Ascending aorta (tissue), 2 donors: Measurements from ENCODE around the gene TRIM10. TPM values are rescaled to one million over a fixed set of nuclear protein-coding genes. Genes with fewer than 3 reads are reported as not detected.

Experiments used
- DNase-seq, 2 donors: peaks; one replicate each; pipeline ENCODE4 v3.0.0-alpha.2; 2019; ENCODE audit warnings: low spot score in 2 of 2
- H3K27ac ChIP-seq, 2 donors: fragments of 200-600 bp; sonication (generic); one replicate each; pipeline ENCODE4 v1.5.1; 2016 to 2017; ENCODE audit warnings: mild to moderate bottlenecking in 1 of 2
- H3K27me3 ChIP-seq: fragments of 200-600 bp; sonication (generic); one replicate; pipeline ENCODE4 v1.5.1; 2017
- H3K36me3 ChIP-seq, 2 donors: fragments of 200-600 bp; sonication (generic); one replicate each; pipeline ENCODE4 v1.5.1; 2016
- H3K4me1 ChIP-seq, 2 donors: fragments of 200-600 bp; sonication (generic); one replicate each; pipeline ENCODE4 v1.5.1; 2016 to 2017; ENCODE audit warnings: mild to moderate bottlenecking in 1 of 2
- H3K4me3 ChIP-seq, 2 donors: fragments of 200-600 bp; sonication (generic); one replicate each; pipeline ENCODE4 v1.5.1; 2016 to 2017; ENCODE audit warnings: mild to moderate bottlenecking in 1 of 2
- H3K9me3 ChIP-seq, 2 donors: fragments of 200-600 bp; sonication (generic); one replicate each; pipeline ENCODE4 v1.5.1; 2016
- intact Hi-C: fragments of 100-400 bp; cut with DNase I; formaldehyde crosslinking; loops from one replicate; pipeline ENCODE4 v1.15.1; 2023
- total RNA-seq: library from RNA; depleted of rRNA; stranded (reverse); fragments of >200 nt; gene quantifications from one replicate; pipeline ENCODE4 v1.1.0, GENCODE V29; 2016
- TF ChIP-seq, protein P1 (sequence below), 3 experiments: fragments of 200-600 bp in 2 of 3; fragments of 450-650 bp in 1 of 3; sonication (generic) in 2 of 3; IDR thresholded peaks; one replicate each; pipeline ENCODE4 v1.5.1; 2016 to 2019; ENCODE audit warnings: antibody characterized with exemption in 3 of 3, mild to moderate bottlenecking in 1 of 3, moderate library complexity in 1 of 3

Gene TRIM10
- total RNA-seq, 1 donor from 2014 or later: not detected

- intact Hi-C loops: no loop called here
- no peaks in the 10 kb centered on the region for H3K4me1 ChIP-seq
- H3K27ac ChIP-seq: no peak within 1 kb of the TSS
- H3K36me3 ChIP-seq: no peaks in the 10 kb centered on the region
- TF ChIP-seq, protein P1, sequence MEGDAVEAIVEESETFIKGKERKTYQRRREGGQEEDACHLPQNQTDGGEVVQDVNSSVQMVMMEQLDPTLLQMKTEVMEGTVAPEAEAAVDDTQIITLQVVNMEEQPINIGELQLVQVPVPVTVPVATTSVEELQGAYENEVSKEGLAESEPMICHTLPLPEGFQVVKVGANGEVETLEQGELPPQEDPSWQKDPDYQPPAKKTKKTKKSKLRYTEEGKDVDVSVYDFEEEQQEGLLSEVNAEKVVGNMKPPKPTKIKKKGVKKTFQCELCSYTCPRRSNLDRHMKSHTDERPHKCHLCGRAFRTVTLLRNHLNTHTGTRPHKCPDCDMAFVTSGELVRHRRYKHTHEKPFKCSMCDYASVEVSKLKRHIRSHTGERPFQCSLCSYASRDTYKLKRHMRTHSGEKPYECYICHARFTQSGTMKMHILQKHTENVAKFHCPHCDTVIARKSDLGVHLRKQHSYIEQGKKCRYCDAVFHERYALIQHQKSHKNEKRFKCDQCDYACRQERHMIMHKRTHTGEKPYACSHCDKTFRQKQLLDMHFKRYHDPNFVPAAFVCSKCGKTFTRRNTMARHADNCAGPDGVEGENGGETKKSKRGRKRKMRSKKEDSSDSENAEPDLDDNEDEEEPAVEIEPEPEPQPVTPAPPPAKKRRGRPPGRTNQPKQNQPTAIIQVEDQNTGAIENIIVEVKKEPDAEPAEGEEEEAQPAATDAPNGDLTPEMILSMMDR (IDR thresholded peaks at IDR 0.05): no peak
- no peaks in the 10 kb centered on the region for H3K27me3 ChIP-seq
- H3K9me3 ChIP-seq: no peaks in the 10 kb centered on the region
- H3K4me3 ChIP-seq: no peak within 1 kb of the TSS
- DNase-seq: no peak
These were observed 2.3 kb upstream of the TRIM10 start, which contains the start of gene TRIM15 for GRCh38 chr6:30163090-30163917. TSS of gene TRIM15 (plus strand) at chr6:30163546. CDS start at chr6:30163685, 139 bp downstream.

DNA sequence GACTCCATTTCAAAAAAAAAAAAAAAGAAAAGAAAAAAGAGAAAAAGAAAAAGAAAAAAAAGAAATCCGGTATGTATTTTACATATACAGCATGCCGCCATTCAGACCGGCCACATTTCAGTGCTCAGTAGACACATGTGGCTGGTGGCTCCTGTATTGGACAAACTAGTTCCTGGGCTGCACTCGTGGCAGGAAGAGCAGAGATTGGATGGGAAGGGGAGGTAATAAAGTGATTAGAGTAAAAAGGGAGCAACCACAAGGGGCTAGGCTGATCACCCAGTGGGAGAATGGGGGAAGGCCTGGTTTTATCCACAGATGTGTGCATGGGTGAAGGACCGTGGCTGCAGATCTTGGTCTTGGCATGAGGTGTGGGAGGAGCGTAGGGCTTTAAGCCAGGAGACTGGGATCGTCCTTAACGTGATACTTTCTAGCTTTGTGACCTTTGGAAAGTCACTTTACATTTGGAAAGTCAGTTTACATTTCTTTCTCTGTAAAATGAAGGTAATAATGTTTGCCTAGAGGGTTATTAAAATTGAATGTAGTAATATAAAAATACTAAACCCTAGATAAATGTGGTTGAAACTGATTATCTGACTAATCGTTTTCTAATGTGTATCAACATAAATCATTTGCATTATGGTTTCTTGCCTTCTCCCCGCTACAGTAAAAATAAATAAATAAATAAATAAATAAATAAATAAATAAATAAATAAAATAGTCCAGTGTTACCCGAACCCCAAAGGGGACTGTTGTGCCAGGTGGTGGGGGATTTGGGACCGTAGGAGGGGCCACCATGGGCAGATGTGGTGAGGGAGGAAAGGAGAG is 1.5 kb upstream of the TRIM10 start:
- Histone ChIP-seq H3K4me3 (no peak overlapping the region), H3K4me1 (no peaks in the 10 kb centered on the region), H3K9me3 (no peaks in the 10 kb centered on the region), H3K27me3 (no peaks in the 10 kb centered on the region), H3K27ac (no peak overlapping the region), H3K36me3 (no peaks in the 10 kb centered on the region)
- DNase-seq: no peak
- intact Hi-C loops: no loop called here
- TF ChIP-seq, protein P1 (IDR thresholded peaks at IDR 0.05): no peak

- intact Hi-C loops: no loop called here
- DNase-seq: no peak
These were observed 815 bp downstream of the TRIM10 start for GRCh38 chr6:30160008-30160784.

GRCh38 chr6:30158475-30159040 is 2.5 kb downstream of the TRIM10 start:
- no peak overlapping the region for H3K27ac ChIP-seq
- no peaks in the 10 kb centered on the region for H3K36me3 ChIP-seq
- intact Hi-C loops: no loop called here
- H3K27me3 ChIP-seq: no peaks in the 10 kb centered on the region
- H3K4me3 ChIP-seq: no peak overlapping the region
- H3K9me3 ChIP-seq: no peaks in the 10 kb centered on the region
- DNase-seq: no peak
- peaks cover 0 to 3% of the 10 kb centered on the region in 2 donors for H3K4me1 ChIP-seq
- TF ChIP-seq, protein P1 (IDR thresholded peaks at IDR 0.05): no peak

More at GRCh38 chr6:30160008-30160784, 815 bp downstream of the TRIM10 start:
- TF ChIP-seq, protein P1 (IDR thresholded peaks at IDR 0.05): no peak
- Histone ChIP-seq H3K36me3 (no peaks in the 10 kb centered on the region), H3K4me3 (no peak overlapping the region), H3K27ac (no peak overlapping the region), H3K9me3 (no peaks in the 10 kb centered on the region), H3K27me3 (no peaks in the 10 kb centered on the region), H3K4me1 (peaks cover 0 to 3% of the 10 kb centered on the region in 2 donors)

DNA sequence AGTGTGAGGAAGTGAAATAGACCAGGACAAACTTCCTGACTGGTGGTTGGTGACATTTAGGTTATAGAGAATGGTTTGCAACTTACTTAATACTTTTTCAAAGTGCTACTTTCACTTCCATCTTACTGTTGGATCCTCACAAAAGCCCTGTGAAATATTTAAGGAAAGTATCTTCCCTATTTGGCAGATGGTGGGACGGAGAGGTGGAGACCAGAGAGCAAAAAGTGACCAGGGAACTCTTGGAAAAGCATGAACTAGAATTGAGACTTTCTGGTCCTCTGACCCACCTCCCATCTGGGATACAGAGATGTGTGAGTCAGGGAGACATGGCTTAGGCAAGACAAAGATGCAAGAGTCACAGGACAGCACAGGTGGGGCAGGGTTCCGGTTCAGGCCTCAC is 3.0 kb downstream of the TRIM10 start:
- intact Hi-C loops: no loop called here
- TF ChIP-seq, protein P1 (IDR thresholded peaks at IDR 0.05): no peak
- no peaks in the 10 kb centered on the region for H3K27me3 ChIP-seq
- peaks cover 0 to 3% of the 10 kb centered on the region in 2 donors for H3K4me1 ChIP-seq
- H3K9me3 ChIP-seq: no peaks in the 10 kb centered on the region
- H3K27ac ChIP-seq: no peak overlapping the region
- DNase-seq: no peak
- H3K4me3 ChIP-seq: no peak overlapping the region
- no peaks in the 10 kb centered on the region for H3K36me3 ChIP-seq
